GM12873 (cell line): ENCODE data around the gene PABPN1L.

Experiments
- TF ChIP-seq, protein P1 (sequence below): IDR thresholded peaks from 2 replicates; pipeline ENCODE4 v1.5.1; 2012; ENCODE audit warnings: low read depth, mild to moderate bottlenecking, moderate library complexity, low read length, control low read depth; ENCODE audit not compliant: insufficient read depth; ENCODE audit errors: missing control alignments

PABPN1L gene

DNA sequence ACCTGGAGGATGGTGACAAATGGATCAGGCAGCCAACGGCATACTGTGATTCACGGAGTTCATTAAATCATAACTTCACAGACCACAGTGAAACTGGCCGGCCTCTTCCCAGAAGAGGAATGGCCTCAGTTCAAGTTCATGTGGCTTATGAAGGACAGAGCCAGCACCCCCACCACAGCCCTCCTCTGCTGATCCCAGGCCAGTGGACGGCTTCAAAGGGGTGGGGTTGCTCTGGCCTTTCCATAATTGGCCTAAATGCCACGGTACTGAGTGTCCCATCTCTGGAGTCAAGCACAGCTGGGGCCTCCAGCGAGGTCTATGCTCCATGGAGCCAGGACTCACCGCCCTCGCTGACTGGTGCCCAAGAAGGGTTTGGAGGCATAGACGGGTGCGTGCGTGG is 31.1 kb downstream of the PABPN1L start:
- TF ChIP-seq, protein P1, sequence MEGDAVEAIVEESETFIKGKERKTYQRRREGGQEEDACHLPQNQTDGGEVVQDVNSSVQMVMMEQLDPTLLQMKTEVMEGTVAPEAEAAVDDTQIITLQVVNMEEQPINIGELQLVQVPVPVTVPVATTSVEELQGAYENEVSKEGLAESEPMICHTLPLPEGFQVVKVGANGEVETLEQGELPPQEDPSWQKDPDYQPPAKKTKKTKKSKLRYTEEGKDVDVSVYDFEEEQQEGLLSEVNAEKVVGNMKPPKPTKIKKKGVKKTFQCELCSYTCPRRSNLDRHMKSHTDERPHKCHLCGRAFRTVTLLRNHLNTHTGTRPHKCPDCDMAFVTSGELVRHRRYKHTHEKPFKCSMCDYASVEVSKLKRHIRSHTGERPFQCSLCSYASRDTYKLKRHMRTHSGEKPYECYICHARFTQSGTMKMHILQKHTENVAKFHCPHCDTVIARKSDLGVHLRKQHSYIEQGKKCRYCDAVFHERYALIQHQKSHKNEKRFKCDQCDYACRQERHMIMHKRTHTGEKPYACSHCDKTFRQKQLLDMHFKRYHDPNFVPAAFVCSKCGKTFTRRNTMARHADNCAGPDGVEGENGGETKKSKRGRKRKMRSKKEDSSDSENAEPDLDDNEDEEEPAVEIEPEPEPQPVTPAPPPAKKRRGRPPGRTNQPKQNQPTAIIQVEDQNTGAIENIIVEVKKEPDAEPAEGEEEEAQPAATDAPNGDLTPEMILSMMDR = no peak

DNA sequence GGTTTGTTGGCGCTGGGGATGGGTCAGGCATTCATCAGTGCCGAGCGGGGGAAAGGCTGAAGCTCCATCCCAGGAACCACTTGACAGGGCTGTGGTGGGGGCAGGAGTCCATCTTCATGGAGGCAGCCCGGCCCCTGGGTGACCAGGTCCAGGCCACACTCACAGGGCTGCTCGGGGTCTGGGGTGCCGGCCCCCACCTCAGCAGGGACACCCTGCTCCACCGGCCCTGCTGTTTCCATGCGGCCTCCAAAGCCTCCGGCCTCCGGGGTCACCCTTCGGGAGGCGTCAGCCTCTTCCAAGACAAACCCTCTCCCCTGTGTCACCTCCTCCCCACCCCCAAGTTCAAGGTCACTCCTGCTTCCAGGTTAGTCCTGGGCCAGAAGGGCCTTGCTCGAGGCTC is 31.8 kb downstream of the PABPN1L start:
- TF ChIP-seq, protein P1 = no peak

DNA sequence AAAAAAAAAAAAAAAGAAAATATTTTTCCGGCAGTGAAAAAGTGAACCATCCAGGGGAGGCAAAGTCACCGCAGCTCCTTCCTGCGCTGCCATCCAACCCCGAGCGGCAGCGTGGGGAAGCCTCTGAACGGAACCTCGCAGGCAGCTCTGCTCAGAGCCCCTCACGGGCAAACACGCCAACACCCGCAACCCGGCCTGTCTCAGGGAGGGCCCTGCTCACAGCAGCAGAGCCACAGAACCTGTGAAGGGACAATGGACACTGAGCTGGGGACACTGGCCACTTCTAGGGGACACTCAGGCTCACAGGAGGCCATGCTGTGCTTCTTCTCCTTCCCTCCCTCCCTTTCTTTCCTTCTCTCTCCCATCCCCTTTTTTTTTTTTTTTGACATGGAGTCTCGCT is 33.4 kb downstream of the PABPN1L start:
- TF ChIP-seq, protein P1 = no peak

DNA sequence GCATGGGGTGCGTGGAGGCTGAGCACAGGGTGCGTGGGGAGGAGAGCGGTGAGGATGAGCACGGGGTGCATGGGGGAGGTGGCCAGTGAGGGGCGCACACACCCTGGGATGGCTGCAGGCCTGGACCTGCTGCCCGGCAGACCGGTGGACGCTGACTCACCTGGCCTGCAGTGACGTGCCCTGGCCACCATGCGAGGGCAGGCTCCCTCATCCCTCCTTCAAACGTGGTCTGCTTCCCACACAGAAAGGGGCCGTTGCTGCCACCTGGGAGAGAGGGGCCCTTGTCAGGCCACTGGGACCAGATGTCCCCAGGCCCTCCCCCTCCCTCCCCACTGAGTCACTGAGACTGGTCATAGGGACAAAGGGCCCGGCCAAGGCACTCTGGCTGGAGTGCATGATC is 34.6 kb downstream of the PABPN1L start:
- TF ChIP-seq, protein P1 = no peak

DNA sequence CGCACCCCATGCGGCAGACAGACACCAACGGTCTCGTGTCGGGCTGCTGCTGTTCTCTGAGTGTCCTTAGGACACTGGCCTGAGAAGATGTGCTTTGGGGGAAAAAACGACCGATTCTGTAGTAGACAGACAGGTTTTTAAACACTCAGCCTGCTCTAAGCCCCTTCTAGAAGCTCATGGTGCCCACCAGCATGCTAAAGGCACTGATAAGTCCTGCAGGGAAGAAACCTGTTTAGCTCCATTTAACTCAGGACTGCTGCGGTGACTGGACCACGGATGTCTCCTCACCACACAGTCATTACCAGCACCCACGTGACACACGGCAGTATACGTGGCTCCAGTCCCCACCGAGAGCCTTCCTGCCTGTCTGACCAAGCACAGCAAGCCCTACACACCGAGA is 35.7 kb downstream of the PABPN1L start:
- TF ChIP-seq, protein P1 = no peak

DNA sequence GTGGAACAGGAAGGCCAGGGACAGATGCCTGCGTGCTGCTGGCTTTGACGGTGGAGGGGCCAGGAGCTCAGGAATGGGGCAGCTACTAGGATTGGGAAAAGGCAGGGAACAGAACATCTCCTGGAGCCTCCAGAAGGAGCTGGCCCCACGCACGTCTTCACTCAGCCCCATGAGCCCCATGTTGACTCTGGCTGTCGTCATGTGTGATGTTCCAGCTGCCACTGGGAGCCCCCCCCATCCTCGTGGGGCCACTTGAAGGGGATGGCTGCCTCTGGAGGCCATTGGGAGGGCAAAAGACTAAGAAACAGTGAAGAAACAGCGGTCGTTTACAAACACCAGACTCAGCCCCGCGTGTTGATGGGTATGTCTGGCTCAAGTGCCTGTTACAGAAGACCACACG is 36.2 kb downstream of the PABPN1L start:
- TF ChIP-seq, protein P1 = no peak

DNA sequence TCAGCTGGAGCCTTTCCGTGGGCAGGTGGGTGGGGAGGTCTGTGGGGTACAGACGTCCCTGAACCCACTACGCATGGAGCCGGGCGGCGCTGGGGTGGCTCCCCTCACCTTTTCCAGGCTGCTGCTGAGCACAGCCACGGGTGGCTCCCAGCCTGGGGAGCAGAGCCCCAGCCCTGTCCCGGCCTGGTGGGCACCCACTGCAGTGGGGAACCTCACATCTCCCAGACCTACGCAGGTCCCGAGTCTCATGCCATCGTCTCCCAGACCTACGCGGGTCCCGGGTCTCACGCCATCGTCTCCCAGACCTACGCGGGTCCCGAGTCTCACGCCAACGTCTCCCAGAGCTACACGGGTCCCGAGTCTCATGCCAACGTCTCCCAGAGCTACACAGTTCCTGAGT is 37.7 kb downstream of the PABPN1L start:
- TF ChIP-seq, protein P1 = no peak
